ENCODE results near the gene PDPK1.

- no peak for TF ChIP-seq POLR2A (IDR thresholded peaks at IDR 0.05)
- TF ChIP-seq, protein P1, sequence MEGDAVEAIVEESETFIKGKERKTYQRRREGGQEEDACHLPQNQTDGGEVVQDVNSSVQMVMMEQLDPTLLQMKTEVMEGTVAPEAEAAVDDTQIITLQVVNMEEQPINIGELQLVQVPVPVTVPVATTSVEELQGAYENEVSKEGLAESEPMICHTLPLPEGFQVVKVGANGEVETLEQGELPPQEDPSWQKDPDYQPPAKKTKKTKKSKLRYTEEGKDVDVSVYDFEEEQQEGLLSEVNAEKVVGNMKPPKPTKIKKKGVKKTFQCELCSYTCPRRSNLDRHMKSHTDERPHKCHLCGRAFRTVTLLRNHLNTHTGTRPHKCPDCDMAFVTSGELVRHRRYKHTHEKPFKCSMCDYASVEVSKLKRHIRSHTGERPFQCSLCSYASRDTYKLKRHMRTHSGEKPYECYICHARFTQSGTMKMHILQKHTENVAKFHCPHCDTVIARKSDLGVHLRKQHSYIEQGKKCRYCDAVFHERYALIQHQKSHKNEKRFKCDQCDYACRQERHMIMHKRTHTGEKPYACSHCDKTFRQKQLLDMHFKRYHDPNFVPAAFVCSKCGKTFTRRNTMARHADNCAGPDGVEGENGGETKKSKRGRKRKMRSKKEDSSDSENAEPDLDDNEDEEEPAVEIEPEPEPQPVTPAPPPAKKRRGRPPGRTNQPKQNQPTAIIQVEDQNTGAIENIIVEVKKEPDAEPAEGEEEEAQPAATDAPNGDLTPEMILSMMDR (IDR thresholded peaks at IDR 0.05), result no peak
Observed at GRCh38 chr16:2505695-2506094, 32.1 kb upstream of the PDPK1 start.
